Mucosa of rectum (tissue), 2 donors: ENCODE measurements around the gene GNA15.
"Not testable (repeated sequence)": the region's sequence is repeated elsewhere in the genome, so short reads cannot be mapped to it uniquely, and the experiment has no call there.

Source experiments
- H3K27ac ChIP-seq, 2 donors: one replicate each; pipeline ENCODE4 v1.7.0; 2013; ENCODE audit warnings: inconsistent platforms in 2 of 2, low read depth in 2 of 2, low read length in 2 of 2
- H3K27me3 ChIP-seq, 2 donors: one replicate each; pipeline ENCODE4 v1.7.0; 2013; ENCODE audit warnings: low read length in 2 of 2; ENCODE audit not compliant: control insufficient read depth in 2 of 2, insufficient read depth in 2 of 2
- H3K36me3 ChIP-seq, 2 donors: one replicate each; pipeline ENCODE4 v1.7.0; 2013; ENCODE audit warnings: low read length in 2 of 2; ENCODE audit not compliant: control insufficient read depth in 2 of 2, insufficient read depth in 2 of 2
- H3K4me1 ChIP-seq, 2 donors: one replicate each; pipeline ENCODE4 v1.7.0; 2013; ENCODE audit warnings: low read length in 2 of 2, mild to moderate bottlenecking in 1 of 2; ENCODE audit not compliant: control insufficient read depth in 2 of 2, insufficient read depth in 2 of 2
- H3K4me3 ChIP-seq, 2 donors: one replicate each; pipeline ENCODE4 v1.7.0; 2013; ENCODE audit warnings: low read length in 2 of 2
- H3K9ac ChIP-seq, 2 donors: one replicate each; pipeline ENCODE4 v1.7.0; 2013; ENCODE audit warnings: low read length in 2 of 2, low read depth in 1 of 2, mild to moderate bottlenecking in 1 of 2
- H3K9me3 ChIP-seq, 2 donors: one replicate each; pipeline ENCODE4 v1.7.0; 2013; ENCODE audit warnings: low read length in 2 of 2; ENCODE audit not compliant: control insufficient read depth in 2 of 2
- donor health status: healthy.
- donor health status: Normal muscosa, but diverticular disease.

Gene GNA15

GRCh38 chr19:3172673-3173000, 36.8 kb downstream of the GNA15 start:
- H3K36me3 ChIP-seq, H3K4me3 ChIP-seq, H3K27ac ChIP-seq, H3K27me3 ChIP-seq, H3K9me3 ChIP-seq, H3K9ac ChIP-seq: not testable (repeated sequence)
- H3K4me1 ChIP-seq: peaks cover 16 to 18% of the 10 kb centered on the region in 2 donors

- H3K9ac ChIP-seq: peak overlapping the region in 1 of 2 donors; percentile 39
Measured at GRCh38 chr19:3175781-3176714, 40.2 kb downstream of the GNA15 start.

DNA sequence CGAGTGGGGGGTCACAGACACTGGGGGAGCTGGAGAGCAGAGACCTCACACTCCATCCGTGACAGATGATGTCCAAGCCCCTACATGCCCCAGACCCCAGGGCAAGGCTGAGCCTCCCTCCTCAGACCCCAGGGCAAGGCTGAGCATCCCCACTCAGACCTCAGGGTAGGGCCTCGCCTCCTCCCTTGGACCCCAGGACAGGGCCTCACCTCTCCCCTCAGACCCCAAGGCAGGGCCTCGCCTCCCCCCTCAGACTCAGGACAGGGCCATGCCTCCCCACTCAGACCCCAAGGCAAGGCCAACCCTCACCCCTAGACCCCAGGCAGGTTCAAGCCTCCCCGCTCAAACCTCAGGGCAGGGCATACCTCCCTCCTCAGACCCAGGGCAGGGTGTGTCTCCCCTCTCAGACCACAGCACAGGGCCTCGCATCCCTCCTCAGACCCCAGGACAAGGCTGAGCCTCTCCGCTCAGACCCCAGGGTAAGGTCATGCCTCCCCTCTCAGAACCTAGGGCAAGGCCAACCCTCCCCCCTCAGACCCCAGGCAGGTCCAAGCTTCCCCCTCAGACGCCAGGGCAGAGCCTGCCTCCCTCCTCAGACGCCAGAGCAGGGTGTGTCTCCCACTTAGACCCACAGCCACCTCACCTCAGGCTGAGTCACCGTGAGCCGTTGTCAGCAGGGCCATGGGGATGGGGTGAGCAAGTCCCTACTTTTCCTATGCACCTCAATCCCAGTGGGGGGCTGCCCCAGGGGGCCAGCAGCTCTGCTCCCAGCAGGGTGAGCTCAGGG, 41.1 kb downstream of the GNA15 start:
- Histone ChIP-seq H3K36me3 (no peaks in the 10 kb centered on the region), H3K4me3 (no peak overlapping the region), H3K27ac (peak overlapping the region; percentile 56 to 71), H3K27me3 (no peaks in the 10 kb centered on the region), H3K4me1 (peaks cover 16 to 18% of the 10 kb centered on the region in 2 donors), H3K9ac (peak overlapping the region in 1 of 2 donors; percentile 39), H3K9me3 (no peaks in the 10 kb centered on the region)

More at GRCh38 chr19:3175781-3176714, 40.2 kb downstream of the GNA15 start:
- peak overlapping the region; percentile 56 to 71 for H3K27ac ChIP-seq
- no peaks in the 10 kb centered on the region for H3K27me3 ChIP-seq
- H3K9me3 ChIP-seq: no peaks in the 10 kb centered on the region
- no peak overlapping the region for H3K4me3 ChIP-seq
- H3K4me1 ChIP-seq: peaks cover 16 to 18% of the 10 kb centered on the region in 2 donors
- H3K36me3 ChIP-seq: no peaks in the 10 kb centered on the region

DNA sequence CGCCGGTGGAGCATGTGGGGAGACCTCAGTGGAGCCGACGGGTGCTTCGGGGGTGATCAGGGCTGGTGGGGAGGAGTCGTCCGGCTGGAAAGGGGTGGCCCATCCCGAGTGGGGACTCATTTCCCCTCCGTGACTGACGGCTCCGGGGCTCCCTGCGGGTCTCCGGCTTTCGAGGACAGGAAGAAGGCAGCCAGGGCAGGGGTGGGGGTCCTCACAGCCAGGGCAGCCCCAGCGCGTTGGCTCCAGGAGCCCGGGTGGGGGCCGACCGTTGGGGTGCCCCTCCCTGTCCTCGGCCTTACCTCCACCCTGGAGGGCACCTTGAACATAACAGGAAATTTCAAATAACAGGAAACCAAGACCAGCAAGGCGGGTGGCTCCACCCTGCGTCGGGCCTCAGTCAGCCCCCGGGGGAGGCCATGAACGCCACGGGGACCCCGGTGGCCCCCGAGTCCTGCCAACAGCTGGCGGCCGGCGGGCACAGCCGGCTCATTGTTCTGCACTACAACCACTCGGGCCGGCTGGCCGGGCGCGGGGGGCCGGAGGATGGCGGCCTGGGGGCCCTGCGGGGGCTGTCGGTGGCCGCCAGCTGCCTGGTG, 42.6 kb downstream of the GNA15 start, which contains the start of gene S1PR4:
S1PR4 (plus strand) TSS at position 393 of the 596 bp plus-strand sequence; CDS start at position 417, 24 bp downstream.
- Histone ChIP-seq H3K9me3 (no peaks in the 10 kb centered on the region), H3K36me3 (no peaks in the 10 kb centered on the region), H3K4me1 (peaks cover 16 to 18% of the 10 kb centered on the region in 2 donors), H3K27me3 (no peaks in the 10 kb centered on the region), H3K4me3 (peak within 1 kb of the TSS; percentile 52 to 65), H3K27ac (peak within 1 kb of the TSS in 1 of 2 donors; percentile 80), H3K9ac (peak within 1 kb of the TSS; percentile 43 to 56)

GRCh38 chr19:3178973-3179738, 43.3 kb downstream of the GNA15 start:
- Histone ChIP-seq H3K4me3 (peak overlapping the region; percentile 52 to 65), H3K4me1 (peaks cover 16 to 18% of the 10 kb centered on the region in 2 donors), H3K27ac (peak overlapping the region in 1 of 2 donors; percentile 80)

GRCh38 chr19:3179739-3180293, 44.0 kb downstream of the GNA15 start:
- peak overlapping the region in 1 of 2 donors; percentile 80 for H3K27ac ChIP-seq
- no peaks in the 10 kb centered on the region for H3K9me3 ChIP-seq
- H3K9ac ChIP-seq: peak overlapping the region; percentile 54 to 56
- H3K4me3 ChIP-seq: peak overlapping the region; percentile 52 to 65
- H3K27me3 ChIP-seq: no peaks in the 10 kb centered on the region
- no peaks in the 10 kb centered on the region for H3K36me3 ChIP-seq
- peaks cover 17 to 24% of the 10 kb centered on the region in 2 donors for H3K4me1 ChIP-seq

More at GRCh38 chr19:3178973-3179738, 43.3 kb downstream of the GNA15 start:
- Histone ChIP-seq H3K9me3 (no peaks in the 10 kb centered on the region), H3K27me3 (no peaks in the 10 kb centered on the region), H3K36me3 (no peaks in the 10 kb centered on the region), H3K9ac (peak overlapping the region; percentile 43 to 56)

GRCh38 chr19:3183721-3184641, 48.1 kb downstream of the GNA15 start:
- H3K36me3 ChIP-seq: no peaks in the 10 kb centered on the region

DNA sequence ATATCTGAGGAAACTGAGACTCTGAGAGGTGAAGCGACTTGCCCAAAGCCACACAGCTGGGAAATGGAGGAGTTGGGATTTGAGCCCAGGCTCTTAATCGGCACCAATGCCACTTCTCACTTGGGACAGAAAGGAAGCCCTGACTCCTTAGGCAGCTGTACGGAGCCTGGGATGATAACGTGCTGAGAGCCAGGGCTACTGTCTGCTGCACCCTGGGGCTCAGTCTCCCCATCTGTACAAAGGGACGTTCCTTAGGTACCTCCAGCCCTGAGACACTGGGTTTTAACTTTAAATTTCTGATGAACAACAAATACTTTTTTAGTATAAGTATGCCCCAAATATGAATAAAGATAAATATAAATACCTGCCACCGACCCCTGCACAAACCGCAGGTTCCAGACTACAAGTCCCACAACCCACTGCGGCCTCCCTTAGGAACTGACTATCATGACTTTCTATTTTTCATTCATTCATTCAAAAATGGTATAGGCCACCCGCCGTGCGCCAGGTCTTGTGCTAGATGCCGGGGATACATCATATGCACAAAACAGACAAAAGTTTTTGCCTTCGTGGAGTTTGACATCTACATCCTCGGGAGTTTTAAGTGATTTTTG, 49.1 kb downstream of the GNA15 start:
- Histone ChIP-seq H3K4me3 (peak overlapping the region; percentile 89 to 93), H3K36me3 (no peaks in the 10 kb centered on the region), H3K9ac (peak overlapping the region; percentile 43 to 89), H3K9me3 (no peaks in the 10 kb centered on the region), H3K27me3 (no peaks in the 10 kb centered on the region), H3K4me1 (peaks cover 39 to 46% of the 10 kb centered on the region in 2 donors), H3K27ac (peak overlapping the region; percentile 86 to 92)

More at GRCh38 chr19:3183721-3184641, 48.1 kb downstream of the GNA15 start:
- Histone ChIP-seq H3K9ac (no peak overlapping the region), H3K9me3 (no peaks in the 10 kb centered on the region), H3K4me3 (no peak overlapping the region), H3K27me3 (no peaks in the 10 kb centered on the region), H3K4me1 (peaks cover 31 to 39% of the 10 kb centered on the region in 2 donors), H3K27ac (no peak overlapping the region)
